ENCODE data around the gene PTPRH. TPM values are rescaled to one million over a fixed set of nuclear protein-coding genes. Genes with fewer than 3 reads are reported as not detected.
A peak's percentile ranks its signal among the peaks of the same experiment; 100 is the strongest.

PTPRH gene
- total and polyA plus RNA-seq, 8 donors: 0.10 to 0.63 (median 0.23) TPM

DNA sequence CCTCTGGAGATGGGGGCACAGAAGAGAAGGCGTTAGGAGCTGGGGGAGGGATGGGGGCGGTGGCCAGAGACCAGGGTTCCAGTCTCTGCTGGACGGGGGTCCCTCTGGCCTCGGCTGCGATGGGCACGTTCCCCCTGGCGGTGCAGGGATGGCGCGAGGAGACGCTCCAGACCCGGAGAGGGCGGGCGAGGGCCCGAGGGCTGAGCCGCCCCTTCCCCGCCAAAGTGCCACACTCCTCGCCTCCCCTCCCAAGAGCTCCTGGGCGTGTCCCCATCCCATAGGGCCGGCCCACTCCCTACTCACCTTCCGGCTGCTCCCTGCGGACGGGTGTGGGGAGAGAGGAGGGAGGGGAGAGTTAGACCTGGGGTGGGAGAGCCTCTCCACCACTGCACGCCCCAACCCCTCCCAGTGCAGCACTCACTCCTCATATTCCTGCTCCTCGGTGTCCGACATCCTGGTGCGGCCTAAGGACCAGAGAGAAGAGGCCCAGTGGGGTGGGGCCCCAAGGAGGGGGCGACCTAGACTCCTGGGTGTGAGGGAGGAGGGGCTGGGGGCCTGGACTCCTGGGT is 62.5 kb downstream of the PTPRH start:
- Histone ChIP-seq H3K27me3 (peaks cover 54 to 82% of the 10 kb centered on the region in 2 donors), H3K4me3 (no peak overlapping the region)
- ATAC-seq: peak; percentile 46

DNA sequence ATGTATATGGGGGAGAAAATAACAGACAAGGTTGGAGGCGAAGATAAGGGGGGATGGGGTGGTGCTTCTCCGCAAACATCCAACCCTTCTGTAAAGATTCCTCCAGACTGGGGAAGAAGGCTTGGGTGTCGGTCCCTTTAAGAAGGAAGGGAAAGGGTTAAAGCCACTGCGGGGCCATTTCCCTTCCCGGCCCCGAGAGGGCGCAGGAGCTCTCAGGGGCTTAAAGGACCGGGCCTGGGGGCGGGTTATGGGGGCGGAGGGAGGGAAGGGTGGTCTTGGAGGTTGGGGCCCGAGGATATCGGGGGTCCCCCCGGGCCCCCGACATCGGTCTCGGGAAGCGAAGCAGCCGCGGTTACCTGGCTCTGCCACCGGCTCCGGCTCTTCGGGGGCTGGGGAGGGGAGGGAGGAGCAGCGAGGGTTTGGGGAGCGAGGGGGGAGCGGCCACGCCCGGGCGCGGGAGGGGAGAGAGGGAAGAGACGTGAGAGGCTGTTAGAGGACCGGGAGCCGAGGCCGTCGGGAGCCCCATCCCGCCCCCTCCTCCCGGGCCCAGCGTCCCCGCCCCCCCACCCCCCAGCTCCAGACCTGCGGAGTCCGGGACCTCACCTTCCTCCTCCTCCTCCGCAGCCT is 63.1 kb downstream of the PTPRH start:
- H3K27ac ChIP-seq: no peak overlapping the region
- peak; percentile 17 for ATAC-seq
- DNase-seq: no peak
- peaks cover under 1 to 16% of the 10 kb centered on the region in 2 donors for H3K4me1 ChIP-seq
- intact Hi-C loops (cut with DNase I): no loop called here
- no peaks in the 10 kb centered on the region for H3K36me3 ChIP-seq
- no peaks in the 10 kb centered on the region for H3K9me3 ChIP-seq
- H3K4me3 ChIP-seq: no peak overlapping the region
- TF ChIP-seq, protein P1, sequence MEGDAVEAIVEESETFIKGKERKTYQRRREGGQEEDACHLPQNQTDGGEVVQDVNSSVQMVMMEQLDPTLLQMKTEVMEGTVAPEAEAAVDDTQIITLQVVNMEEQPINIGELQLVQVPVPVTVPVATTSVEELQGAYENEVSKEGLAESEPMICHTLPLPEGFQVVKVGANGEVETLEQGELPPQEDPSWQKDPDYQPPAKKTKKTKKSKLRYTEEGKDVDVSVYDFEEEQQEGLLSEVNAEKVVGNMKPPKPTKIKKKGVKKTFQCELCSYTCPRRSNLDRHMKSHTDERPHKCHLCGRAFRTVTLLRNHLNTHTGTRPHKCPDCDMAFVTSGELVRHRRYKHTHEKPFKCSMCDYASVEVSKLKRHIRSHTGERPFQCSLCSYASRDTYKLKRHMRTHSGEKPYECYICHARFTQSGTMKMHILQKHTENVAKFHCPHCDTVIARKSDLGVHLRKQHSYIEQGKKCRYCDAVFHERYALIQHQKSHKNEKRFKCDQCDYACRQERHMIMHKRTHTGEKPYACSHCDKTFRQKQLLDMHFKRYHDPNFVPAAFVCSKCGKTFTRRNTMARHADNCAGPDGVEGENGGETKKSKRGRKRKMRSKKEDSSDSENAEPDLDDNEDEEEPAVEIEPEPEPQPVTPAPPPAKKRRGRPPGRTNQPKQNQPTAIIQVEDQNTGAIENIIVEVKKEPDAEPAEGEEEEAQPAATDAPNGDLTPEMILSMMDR (IDR thresholded peaks at IDR 0.05): no peak
- H3K27me3 ChIP-seq: peaks cover 58 to 88% of the 10 kb centered on the region in 2 donors

More for the DNA sequence above, 62.5 kb downstream of the PTPRH start:
- DNase-seq: no peak
- intact Hi-C loops (cut with DNase I): no loop called here
- Histone ChIP-seq H3K36me3 (no peaks in the 10 kb centered on the region), H3K4me1 (peaks cover 0 to 16% of the 10 kb centered on the region in 2 donors), H3K9me3 (no peaks in the 10 kb centered on the region), H3K27ac (no peak overlapping the region)
- TF ChIP-seq, protein P1 (IDR thresholded peaks at IDR 0.05): no peak

DNA sequence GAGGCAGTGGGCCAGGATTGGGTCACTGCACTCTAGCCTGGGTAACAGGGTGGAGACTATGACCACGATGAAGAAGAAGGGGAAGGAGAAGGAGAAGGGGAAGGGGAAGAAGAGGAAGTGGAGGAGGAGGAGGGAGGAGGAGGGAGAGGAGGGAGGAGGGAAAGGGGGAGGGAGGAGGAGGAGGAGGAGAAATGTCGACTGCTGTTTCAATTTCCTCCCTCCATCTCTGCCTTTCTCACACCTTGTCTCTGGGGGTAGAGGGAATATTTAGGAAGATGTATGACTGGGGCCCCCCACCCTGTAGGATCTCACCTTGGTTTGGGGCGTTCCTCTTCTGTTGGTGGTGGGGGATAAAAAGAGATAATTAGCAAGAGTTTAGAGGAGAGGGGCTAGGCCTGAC is 64.1 kb downstream of the PTPRH start:
- H3K4me1 ChIP-seq: peaks cover 3 to 16% of the 10 kb centered on the region in 2 donors
- no peak for DNase-seq
- no peaks in the 10 kb centered on the region for H3K36me3 ChIP-seq
- H3K27me3 ChIP-seq: peaks cover 62 to 97% of the 10 kb centered on the region in 2 donors
- H3K4me3 ChIP-seq: no peak overlapping the region
- peak; percentile 39 for ATAC-seq
- intact Hi-C loops (cut with DNase I): no loop called here
- no peak overlapping the region for H3K27ac ChIP-seq
- TF ChIP-seq, protein P1 (IDR thresholded peaks at IDR 0.05): no peak
- no peaks in the 10 kb centered on the region for H3K9me3 ChIP-seq

DNA sequence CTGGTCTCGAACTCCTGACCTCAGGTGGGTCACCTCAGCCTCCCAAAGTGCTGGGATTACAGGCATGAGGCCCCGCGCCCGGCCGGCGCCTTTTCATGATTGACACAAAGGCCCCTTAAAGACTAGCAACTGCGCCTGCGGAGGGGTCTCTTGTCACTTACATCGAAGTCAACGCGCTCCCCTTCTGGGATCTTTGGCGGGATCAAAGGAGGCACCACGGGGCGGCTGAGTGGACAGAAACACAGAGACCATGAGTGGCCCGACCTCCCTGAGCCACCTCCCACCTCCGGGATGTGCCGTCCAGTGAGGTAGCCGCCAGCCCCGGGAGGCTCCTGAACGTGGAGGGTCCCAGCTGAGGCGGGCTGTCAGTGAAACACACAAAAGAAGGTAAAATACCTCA is 67.6 kb downstream of the PTPRH start:
- TF ChIP-seq, protein P1 (IDR thresholded peaks at IDR 0.05): no peak
- ATAC-seq (no peak), DNase-seq (no peak)
- Histone ChIP-seq H3K4me1 (peaks cover 3 to 15% of the 10 kb centered on the region in 2 donors), H3K27me3 (peaks cover 36 to 95% of the 10 kb centered on the region in 2 donors), H3K36me3 (no peaks in the 10 kb centered on the region), H3K9me3 (no peaks in the 10 kb centered on the region), H3K27ac (no peak overlapping the region), H3K4me3 (no peak overlapping the region)
- intact Hi-C loops (cut with DNase I): no loop called here

DNA sequence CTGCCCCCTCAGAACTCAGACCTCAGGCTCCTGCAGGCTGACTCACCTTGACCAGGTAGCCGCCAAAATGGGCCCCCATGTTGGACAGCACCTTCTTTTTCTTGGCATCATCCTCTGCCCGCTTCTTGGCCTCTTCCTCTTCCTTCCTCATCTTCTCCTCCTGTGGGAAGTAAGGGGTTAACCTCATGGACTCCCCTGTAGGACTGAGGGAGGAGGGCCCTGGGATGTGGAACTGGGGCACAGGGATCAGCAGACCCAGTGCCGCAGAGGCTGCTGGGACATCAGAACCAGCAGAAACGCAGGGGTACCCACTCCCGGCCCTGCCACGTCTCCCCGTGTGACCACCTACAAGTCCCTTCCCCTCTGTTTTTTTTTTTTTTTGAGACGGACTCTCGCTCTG is 71.4 kb downstream of the PTPRH start:
- intact Hi-C loops (cut with DNase I): no loop called here
- ATAC-seq: no peak
- no peaks in the 10 kb centered on the region for H3K9me3 ChIP-seq
- H3K4me3 ChIP-seq: no peak overlapping the region
- H3K27me3 ChIP-seq: peaks cover 22 to 92% of the 10 kb centered on the region in 2 donors
- H3K27ac ChIP-seq: no peak overlapping the region
- TF ChIP-seq, protein P1 (IDR thresholded peaks at IDR 0.05): no peak
- no peaks in the 10 kb centered on the region for H3K36me3 ChIP-seq
- DNase-seq: no peak
- H3K4me1 ChIP-seq: peaks cover 0 to 3% of the 10 kb centered on the region in 2 donors
